ENCODE results near the gene EYS. TPM values are rescaled to one million over a fixed set of nuclear protein-coding genes. Genes with fewer than 3 reads are reported as not detected.

The EYS gene
- total RNA-seq, 1 experiment from 2014 or later: not detected

GRCh38 chr6:64723327-64724058 is 983.5 kb downstream of the EYS start:
- Histone ChIP-seq H3K79me1 (ENCODE audit: insufficient read depth, low read depth, low read length, poor library complexity, severe bottlenecking) (no peaks in the 10 kb centered on the region), H2AK5ac (ENCODE audit: insufficient read length, low read length) (no peak overlapping the region), H4K8ac (replicated peaks; ENCODE audit: insufficient read length, low read depth, low read length) (no peak overlapping the region), H2BK5ac (ENCODE audit: insufficient read length, low read length) (no peak overlapping the region), H3K9me3 (ENCODE audit: control insufficient read depth, low read depth, low read length) (no peaks in the 10 kb centered on the region), H3K4me1 (ENCODE audit: insufficient read depth, low read length) (no peaks in the 10 kb centered on the region), H3K18ac (ENCODE audit: insufficient read length, low read depth, low read length) (no peak overlapping the region), H3T11ph (ENCODE audit: low read length) (no peak overlapping the region), H3K56ac (ENCODE audit: insufficient read length, low read depth, low read length) (no peak overlapping the region), H4K91ac (ENCODE audit: insufficient read length, low read depth, low read length) (no peak overlapping the region), H2BK120ac (ENCODE audit: low read depth, low read length, poor library complexity, severe bottlenecking) (no peak overlapping the region), H4K5ac (ENCODE audit: insufficient read length, low read depth, low read length) (no peak overlapping the region), H3K23me2 (ENCODE audit: insufficient read length, low read depth, low read length, poor library complexity, severe bottlenecking) (no peaks in the 10 kb centered on the region), H2BK12ac (ENCODE audit: insufficient read length, low read depth, low read length) (no peak overlapping the region), H2BK15ac (ENCODE audit: low read depth, low read length) (no peak overlapping the region), H4K20me1 (ENCODE audit: control insufficient read depth, insufficient read depth, insufficient read length) (no peaks in the 10 kb centered on the region), H3K27me3 (ENCODE audit: insufficient read depth, low read length) (no peaks in the 10 kb centered on the region), H3K23ac (ENCODE audit: insufficient read length, low read depth, low read length) (no peak overlapping the region), H3K4ac (ENCODE audit: low read depth, low read length) (no peak overlapping the region), H3K79me2 (ENCODE audit: insufficient read depth, low read length) (no peaks in the 10 kb centered on the region), H2BK20ac (ENCODE audit: low read depth, low read length, poor library complexity, severe bottlenecking) (no peak overlapping the region), H3K27ac (ENCODE audit: insufficient read length, low read depth, low read length) (no peak overlapping the region), H3K4me2 (ENCODE audit: insufficient read depth, insufficient read length, low read length) (no peak overlapping the region), H3K9ac (ENCODE audit: extremely low read depth, insufficient read length, low read length) (no peak overlapping the region), H2AFZ (ENCODE audit: low read length) (no peak overlapping the region), H3K14ac (ENCODE audit: insufficient read depth, low read length) (no peak overlapping the region)
- Mint-ChIP-seq H3K9me3 (0 out of 5 replicates have a peak, but pooled peaks cover 0 to 1% of the 10 kb centered on the region in 2 experiments), H3K4me3 (no peak overlapping the region), H3K27ac (no peak overlapping the region), H3K36me3 (ENCODE audit: insufficient read depth in 1 of 3, low read depth in 3 of 3) (peaks cover 0 to 1% (median 0%) of the 10 kb centered on the region in 3 experiments; a peak in 1 of 7 replicates), H3K27me3 (ENCODE audit: low read depth) (no peaks in the 10 kb centered on the region), H3K4me1 (no peaks in the 10 kb centered on the region)
- no peak for TF ChIP-seq CTCF (conservative IDR thresholded peaks at IDR 0.05)
- no peak for DNase-seq
- no CpG with 5 or more reads among the region's 5 CpGs for WGBS (ENCODE audit: extremely low coverage, insufficient read length, low lambda C conversion rate)
